Nucleus accumbens (tissue), 56 donors: ENCODE results near the gene ZNF132.

ENCODE experiments used
- DNase-seq, 56 donors: peaks; one replicate each; lab custom pipeline; 2025; lab: John Stamatoyannopoulos, UW

ZNF132 gene

GRCh38 chr19:58392945-58393724, 46.8 kb downstream of the ZNF132 start:
- DNase-seq: no peak

GRCh38 chr19:58388175-58388526, 51.8 kb downstream of the ZNF132 start:
- no peak for DNase-seq

- DNase-seq: no peak
Measured at GRCh38 chr19:58387338-58388174, 52.4 kb downstream of the ZNF132 start.

GRCh38 chr19:58386576-58387337, 53.2 kb downstream of the ZNF132 start, which contains the start of gene RPS5:
RPS5 (plus strand) TSS chr19:58387269; CDS start chr19:58388138, 869 bp downstream.
- DNase-seq: peak; percentile 75 to 98 (median 94)

- peak in 2 of 56 donors; percentile 21 to 43 for DNase-seq
Measured at GRCh38 chr19:58385891-58386575, 53.9 kb downstream of the ZNF132 start.

- no peak for DNase-seq
Measured at GRCh38 chr19:58385313-58385890, 54.6 kb downstream of the ZNF132 start.

GRCh38 chr19:58382997-58383603, 56.9 kb downstream of the ZNF132 start:
- DNase-seq: no peak
